ENCODE measurements around the gene PEDS1. TPM values are rescaled to one million over a fixed set of nuclear protein-coding genes. Genes with fewer than 3 reads are reported as not detected.
A peak's percentile ranks its signal among the peaks of the same experiment; 100 is the strongest.

PEDS1 gene
- total and polyA plus RNA-seq, 2 of the 13 experiments (the other 11 are each of a cell fraction or from before 2014, with no cell fraction given): 30.5 to 93.9 TPM

GRCh38 chr20:50165684-50166554 is 12.4 kb upstream of the PEDS1 start (continued):
- TF ChIP-seq KIAA2018 (CRISPR knock-in tag; IDR thresholded peaks at IDR 0.05; ENCODE audit: borderline replicate concordance) (no peak), SOX13 (IDR thresholded peaks at IDR 0.05) (peak; percentile 72), SOX13 (CRISPR knock-in tag; conservative IDR thresholded peaks at IDR 0.05 in 1 of 2, IDR thresholded peaks at IDR 0.05 in 1 of 2) (peak; percentile 23 to 83; a peak in 2 of 4 replicates), ZNF136 (CRISPR knock-in tag; IDR thresholded peaks at IDR 0.05; ENCODE audit: low read depth) (peak; percentile 98), NBN (conservative IDR thresholded peaks at IDR 0.05) (no peak), MAFK (conservative IDR thresholded peaks at IDR 0.05 in 1 of 2, IDR thresholded peaks at IDR 0.05 in 1 of 2; ENCODE audit: low read length in 2 of 2) (peak; percentile 90 to 98), ZNF530 (CRISPR knock-in tag; IDR thresholded peaks at IDR 0.05; ENCODE audit: low read depth) (no peak), RNF219 (CRISPR knock-in tag; IDR thresholded peaks at IDR 0.05) (peak; percentile 89; the same call in 1 of the 2 replicates), SPEN (CRISPR knock-in tag; IDR thresholded peaks at IDR 0.05; ENCODE audit: low read depth) (peak; percentile 86; the same call in 1 of the 2 replicates), ZZZ3 (CRISPR knock-in tag; IDR thresholded peaks at IDR 0.05; ENCODE audit: borderline replicate concordance) (no peak), ZNF577 (CRISPR knock-in tag; IDR thresholded peaks at IDR 0.05; ENCODE audit: borderline replicate concordance, low read depth) (no peak), PBX3 (CRISPR knock-in tag; IDR thresholded peaks at IDR 0.05; ENCODE audit: borderline replicate concordance) (no peak), ZNF230 (CRISPR knock-in tag; IDR thresholded peaks at IDR 0.05) (0 out of 2 replicates have a peak, but pooled peaks have one; percentile 73), NCOR1 (IDR thresholded peaks at IDR 0.05; ENCODE audit: borderline replicate concordance, low read length) (peak; percentile 87), FOXP1 (IDR thresholded peaks at IDR 0.05) (peak; percentile 82), FOXP1 (CRISPR knock-in tag; IDR thresholded peaks at IDR 0.05) (peak; percentile 95)

Measured in HepG2 (cell line).